Mesendoderm (in vitro differentiated cells): ENCODE data around the gene CEP131. TPM values are rescaled to one million over a fixed set of nuclear protein-coding genes. Genes with fewer than 3 reads are reported as not detected.

ENCODE experiments used
- DNase-seq: peaks from one replicate; pipeline ENCODE4 v3.0.0; 2013
- H2AK5ac ChIP-seq: 2 replicates; pipeline ENCODE4 v1.6.1; 2013; ENCODE audit warnings: low read length, inconsistent platforms
- H2BK120ac ChIP-seq: 2 replicates; pipeline ENCODE4 v1.6.1; 2013; ENCODE audit warnings: low read depth, mild to moderate bottlenecking, low read length, moderate library complexity, mixed read lengths
- H2BK15ac ChIP-seq: replicated peaks from 2 replicates; pipeline ENCODE4 v1.6.1; 2013; ENCODE audit warnings: low read depth, mild to moderate bottlenecking, moderate library complexity
- H2BK5ac ChIP-seq: 2 replicates; pipeline ENCODE4 v1.6.1; 2013; ENCODE audit warnings: low read length, inconsistent platforms
- H3K18ac ChIP-seq: 2 replicates; pipeline ENCODE4 v1.6.1; 2013; ENCODE audit warnings: mild to moderate bottlenecking, low read length, mixed read lengths
- H3K23ac ChIP-seq: one replicate; pipeline ENCODE4 v1.6.1; 2013; ENCODE audit warnings: low read length
- H3K27ac ChIP-seq: 2 replicates; pipeline ENCODE4 v1.5.1; 2013; ENCODE audit warnings: low read depth, mild to moderate bottlenecking, inconsistent platforms, low read length, moderate library complexity
- H3K27me3 ChIP-seq: 2 replicates; pipeline ENCODE4 v1.6.1; 2013; ENCODE audit warnings: low read length, control low read depth, mild to moderate bottlenecking, inconsistent platforms; ENCODE audit not compliant: insufficient read depth, poor library complexity
- H3K36me3 ChIP-seq: 2 replicates; pipeline ENCODE4 v1.6.1; 2013; ENCODE audit warnings: low read length, inconsistent platforms; ENCODE audit not compliant: control insufficient read depth, insufficient read depth
- H3K4ac ChIP-seq: one replicate; pipeline ENCODE4 v1.6.1; 2013; ENCODE audit warnings: low read depth, mild to moderate bottlenecking, low read length, moderate library complexity
- H3K4me1 ChIP-seq: 2 replicates; pipeline ENCODE4 v1.6.1; 2013; ENCODE audit warnings: low read depth, low read length, inconsistent platforms; ENCODE audit not compliant: control insufficient read depth
- H3K4me2 ChIP-seq: 2 replicates; pipeline ENCODE4 v1.6.1; 2013; ENCODE audit warnings: low read length
- H3K4me3 ChIP-seq: 2 replicates; pipeline ENCODE4 v1.5.1; 2013; ENCODE audit warnings: mild to moderate bottlenecking, low read length
- H3K56ac ChIP-seq: one replicate; pipeline ENCODE4 v1.6.1; 2013; ENCODE audit warnings: low read length
- H3K79me1 ChIP-seq: 2 replicates; pipeline ENCODE4 v1.6.1; 2013; ENCODE audit warnings: low read length, inconsistent platforms
- H3K79me2 ChIP-seq: 2 replicates; pipeline ENCODE4 v1.6.1; 2013; ENCODE audit warnings: mild to moderate bottlenecking, low read length; ENCODE audit not compliant: control insufficient read depth, insufficient read depth
- H3K9ac ChIP-seq: 2 replicates; pipeline ENCODE4 v1.6.1; 2013; ENCODE audit warnings: low read length, inconsistent platforms
- H4K5ac ChIP-seq: one replicate; pipeline ENCODE4 v1.6.1; 2013; ENCODE audit warnings: low read length
- H4K8ac ChIP-seq: one replicate; pipeline ENCODE4 v1.6.1; 2013; ENCODE audit warnings: low read depth, mild to moderate bottlenecking, control low read depth, low read length, moderate library complexity
- WGBS: extraction: QIAGEN DNeasy Blood & Tissue Kit; methylation state at CpG from one replicate; pipeline ENCODE4 v1.1.7; 2013; ENCODE audit warnings: low lambda C conversion rate, missing lambda C conversion rate; ENCODE audit not compliant: insufficient coverage; ENCODE audit errors: extremely low coverage; 5-methylcytosine and 5-hydroxymethylcytosine counted together
- polyA plus RNA-seq, 2 experiments: library from polyadenylated mRNA; stranded (reverse); fragments of 200-250 nt; gene quantifications; one replicate each; pipeline ENCODE4 v1.2.3, GENCODE V29; 2013

CEP131 gene
- 9.2 TPM for polyA plus RNA-seq (2013, experiment 1 of 2)
- 9.0 TPM for polyA plus RNA-seq (2013, experiment 2 of 2)

GRCh38 chr17:81222906-81223761 lies at the start of gene CEP131:
CEP131 (minus strand) TSS chr17:81222965; CDS start chr17:81220056, 2,909 bp downstream.
- no peak within 1 kb of the TSS for H2BK5ac ChIP-seq
- no peak within 1 kb of the TSS for H3K4ac ChIP-seq
- no peak within 1 kb of the TSS for H2AK5ac ChIP-seq
- WGBS: no CpG with 5 or more reads among the region's 79 CpGs
- no peaks in the 10 kb centered on the region for H3K79me2 ChIP-seq
- H3K23ac ChIP-seq: peak within 1 kb of the TSS; percentile 80
- peak within 1 kb of the TSS; percentile 86 for H3K9ac ChIP-seq
- peak within 1 kb of the TSS; percentile 81 for H3K4me2 ChIP-seq
- no peak within 1 kb of the TSS for H3K27ac ChIP-seq
- no peaks in the 10 kb centered on the region for H3K36me3 ChIP-seq
- peak within 1 kb of the TSS; percentile 39 for H3K4me3 ChIP-seq
- no peak within 1 kb of the TSS for H4K8ac ChIP-seq
- H3K79me1 ChIP-seq: peaks cover 6% of the 10 kb centered on the region
- peaks cover 4% of the 10 kb centered on the region for H3K4me1 ChIP-seq
- H2BK15ac ChIP-seq: no peak within 1 kb of the TSS
- peak within 1 kb of the TSS; percentile 96 for H3K56ac ChIP-seq
- DNase-seq: peak; percentile 99
- H3K27me3 ChIP-seq: no peaks in the 10 kb centered on the region
- H3K18ac ChIP-seq: peak within 1 kb of the TSS; percentile 5
- no peak within 1 kb of the TSS for H2BK120ac ChIP-seq
- no peak within 1 kb of the TSS for H4K5ac ChIP-seq

- DNase-seq: no peak
- H2BK15ac ChIP-seq: no peak overlapping the region
- H3K4me2 ChIP-seq: no peak overlapping the region
- no peaks in the 10 kb centered on the region for H3K79me2 ChIP-seq
- no peak overlapping the region for H3K27ac ChIP-seq
- peaks cover 3% of the 10 kb centered on the region for H3K36me3 ChIP-seq
- no peaks in the 10 kb centered on the region for H3K4me1 ChIP-seq
- no peak overlapping the region for H2AK5ac ChIP-seq
- H3K9ac ChIP-seq: no peak overlapping the region
- no peak overlapping the region for H3K18ac ChIP-seq
- H3K4ac ChIP-seq: no peak overlapping the region
- no peaks in the 10 kb centered on the region for H3K79me1 ChIP-seq
- H3K23ac ChIP-seq: no peak overlapping the region
- no peak overlapping the region for H2BK120ac ChIP-seq
- no CpG with 5 or more reads among the region's 12 CpGs for WGBS
- no peak overlapping the region for H3K56ac ChIP-seq
- no peaks in the 10 kb centered on the region for H3K27me3 ChIP-seq
- no peak overlapping the region for H4K5ac ChIP-seq
- H4K8ac ChIP-seq: no peak overlapping the region
- H2BK5ac ChIP-seq: no peak overlapping the region
- H3K4me3 ChIP-seq: no peak overlapping the region
Observed at GRCh38 chr17:81271226-81271625, 48.5 kb upstream of the CEP131 start.

- no peak overlapping the region for H3K4ac ChIP-seq
- no peak overlapping the region for H3K18ac ChIP-seq
- no peak overlapping the region for H3K27ac ChIP-seq
- H3K79me1 ChIP-seq: no peaks in the 10 kb centered on the region
- no peak overlapping the region for H3K56ac ChIP-seq
- H3K4me3 ChIP-seq: no peak overlapping the region
- no peak overlapping the region for H4K8ac ChIP-seq
- no peak overlapping the region for H2AK5ac ChIP-seq
- H2BK5ac ChIP-seq: no peak overlapping the region
- no peak overlapping the region for H2BK15ac ChIP-seq
- no peaks in the 10 kb centered on the region for H3K27me3 ChIP-seq
- H3K4me2 ChIP-seq: no peak overlapping the region
- H2BK120ac ChIP-seq: no peak overlapping the region
- WGBS: no CpG with 5 or more reads among the region's 18 CpGs
- H4K5ac ChIP-seq: no peak overlapping the region
- no peak for DNase-seq
- peaks cover 3% of the 10 kb centered on the region for H3K36me3 ChIP-seq
- no peaks in the 10 kb centered on the region for H3K79me2 ChIP-seq
- H3K4me1 ChIP-seq: no peaks in the 10 kb centered on the region
- H3K23ac ChIP-seq: no peak overlapping the region
- no peak overlapping the region for H3K9ac ChIP-seq
Observed at GRCh38 chr17:81270279-81270678, 47.5 kb upstream of the CEP131 start.

- Histone ChIP-seq H3K4me1 (no peaks in the 10 kb centered on the region), H3K27ac (no peak overlapping the region), H3K23ac (no peak overlapping the region), H2BK120ac (no peak overlapping the region), H3K56ac (no peak overlapping the region), H3K9ac (no peak overlapping the region), H3K18ac (no peak overlapping the region), H3K4ac (no peak overlapping the region), H2BK5ac (no peak overlapping the region), H2BK15ac (no peak overlapping the region), H3K79me1 (no peaks in the 10 kb centered on the region), H3K79me2 (no peaks in the 10 kb centered on the region), H3K36me3 (peaks cover under 1% of the 10 kb centered on the region), H3K27me3 (no peaks in the 10 kb centered on the region), H3K4me3 (no peak overlapping the region), H2AK5ac (no peak overlapping the region), H4K8ac (no peak overlapping the region), H3K4me2 (no peak overlapping the region), H4K5ac (no peak overlapping the region)
- WGBS: no CpG with 5 or more reads among the region's 6 CpGs
- no peak for DNase-seq
Observed at GRCh38 chr17:81267390-81268067, 44.8 kb upstream of the CEP131 start.

- H3K36me3 ChIP-seq: no peaks in the 10 kb centered on the region
- no peaks in the 10 kb centered on the region for H3K4me1 ChIP-seq
- H2BK120ac ChIP-seq: no peak overlapping the region
Observed at GRCh38 chr17:81265576-81265975, 42.8 kb upstream of the CEP131 start.

More at GRCh38 chr17:81265576-81265975, 42.8 kb upstream of the CEP131 start:
- Histone ChIP-seq H3K79me2 (no peaks in the 10 kb centered on the region), H3K4me2 (no peak overlapping the region), H3K9ac (no peak overlapping the region), H3K56ac (no peak overlapping the region), H4K8ac (no peak overlapping the region), H3K4me3 (no peak overlapping the region), H2BK5ac (no peak overlapping the region), H3K27me3 (no peaks in the 10 kb centered on the region), H3K18ac (no peak overlapping the region), H3K23ac (no peak overlapping the region), H2AK5ac (no peak overlapping the region), H3K27ac (no peak overlapping the region), H3K4ac (no peak overlapping the region), H4K5ac (no peak overlapping the region), H2BK15ac (no peak overlapping the region), H3K79me1 (no peaks in the 10 kb centered on the region)
- no peak for DNase-seq
- WGBS: no CpG with 5 or more reads among the region's 22 CpGs
